Measurements from ENCODE around the gene KNDC1.

DNA sequence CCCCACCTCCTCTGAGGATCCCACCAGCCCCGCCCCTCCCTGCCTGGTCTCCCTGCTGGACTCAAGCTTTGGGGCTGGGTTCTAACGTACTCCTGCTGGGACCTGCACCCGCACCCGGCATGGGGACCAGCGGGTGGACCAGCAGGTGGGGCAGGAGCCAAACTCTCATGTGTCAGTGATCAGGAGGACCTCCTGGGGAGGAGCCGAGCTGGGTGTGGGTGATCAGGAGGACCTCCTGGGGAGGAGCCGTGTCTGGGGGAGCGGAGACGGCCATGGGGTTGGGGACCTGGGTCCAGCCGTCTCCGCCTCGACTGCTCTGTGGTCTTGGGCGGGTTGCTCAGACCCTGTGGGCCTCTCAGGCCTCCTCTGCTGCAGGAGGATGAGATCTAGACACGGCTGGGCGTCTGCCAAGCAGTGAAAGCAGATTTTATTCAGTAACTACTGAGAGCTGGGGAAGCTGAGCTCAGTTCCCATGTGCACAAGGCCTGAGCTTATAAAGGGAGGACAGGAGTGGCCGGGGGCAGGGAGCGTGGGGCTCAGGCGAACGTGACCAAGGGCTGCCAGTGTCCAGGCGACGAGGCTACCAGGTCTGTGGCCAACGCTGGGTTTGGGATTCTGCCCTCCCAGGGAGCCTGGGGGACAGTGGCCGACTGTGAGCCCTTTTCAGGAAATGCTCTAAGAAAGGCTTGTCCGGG, 36.3 kb downstream of the KNDC1 start:
- TF ChIP-seq CTCF (IDR thresholded peaks at IDR 0.05) = no peak
- TF ChIP-seq POLR2A (IDR thresholded peaks at IDR 0.05) = no peak
- no peak for TF ChIP-seq POLR2AphosphoS5 (IDR thresholded peaks at IDR 0.05)
